ENCODE measurements around the gene CELSR1.
"Not testable (repeated sequence)": the region's sequence is repeated elsewhere in the genome, so short reads cannot be mapped to it uniquely, and the experiment has no call there.

CELSR1 gene

DNA sequence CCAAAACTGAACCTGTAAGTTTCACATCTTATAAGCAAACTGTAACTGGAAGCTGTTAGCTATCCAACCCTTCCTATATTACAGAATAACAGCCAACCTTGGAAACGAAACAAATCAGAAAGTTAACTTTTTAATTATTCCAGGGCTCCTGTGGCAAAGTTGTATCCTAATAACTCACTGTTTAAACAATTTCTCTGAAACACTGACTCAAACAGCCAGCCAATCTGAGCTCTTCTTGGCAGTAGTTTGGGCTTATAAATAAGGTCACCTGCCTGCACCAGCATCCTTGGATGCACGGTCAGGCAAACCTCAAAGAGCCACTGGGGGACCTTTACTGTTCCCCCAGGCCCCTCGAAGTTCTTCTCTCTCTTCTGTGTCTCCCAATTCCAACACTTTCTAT, 5.0 kb downstream of the CELSR1 start:
- no peak for DNase-seq (ENCODE audit: low read depth)

DNA sequence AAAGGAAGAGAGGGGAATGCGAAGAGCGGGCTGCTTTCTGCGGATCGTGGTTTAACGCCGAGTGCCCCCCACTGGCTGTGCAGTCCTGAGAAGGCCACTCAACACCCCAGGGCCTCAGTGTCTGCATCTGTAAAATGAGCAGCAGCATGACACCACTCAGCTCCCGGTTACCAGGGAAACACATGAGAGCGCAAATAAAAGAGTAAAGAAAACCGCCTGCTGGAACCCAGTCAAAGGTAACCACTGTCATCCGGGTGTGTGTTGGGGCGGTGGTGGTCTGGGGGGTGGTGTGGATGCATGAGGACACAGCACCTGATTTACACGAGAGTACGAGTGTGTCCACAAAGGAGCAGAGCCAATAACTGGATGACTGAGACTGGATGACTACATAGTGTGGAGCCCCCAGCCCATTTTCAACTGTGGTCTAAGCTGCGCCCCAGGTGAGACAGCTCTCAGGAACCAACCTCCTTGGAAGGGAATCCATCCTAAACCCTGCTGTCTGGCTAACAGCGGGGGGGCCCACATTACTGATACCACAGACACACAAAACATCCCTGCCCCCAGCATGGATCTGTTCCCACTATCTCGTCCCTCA, 5.7 kb downstream of the CELSR1 start:
- DNase-seq (ENCODE audit: low read depth) = no peak

DNA sequence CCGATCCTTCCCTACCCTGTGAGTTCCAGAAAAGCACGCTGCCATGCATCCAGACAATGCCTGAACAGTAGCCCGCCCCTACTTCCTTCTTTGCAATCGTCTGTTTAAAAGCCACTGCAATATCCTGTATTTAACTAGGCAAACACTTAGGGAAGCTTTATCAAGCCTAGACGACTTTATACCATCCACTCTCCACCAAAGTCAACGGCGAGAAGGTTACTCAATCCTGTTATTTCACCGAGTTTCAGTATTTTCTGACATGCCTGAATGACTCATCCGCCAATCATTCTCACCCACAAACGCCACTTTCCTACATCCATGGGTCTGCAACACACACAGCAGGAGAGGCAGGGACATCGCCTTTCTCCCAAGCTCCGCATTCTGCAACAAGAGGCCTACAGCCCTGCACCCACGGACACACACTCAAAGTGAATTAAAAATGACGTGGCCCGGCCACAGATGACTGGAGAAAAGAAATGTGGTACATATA, 9.3 kb downstream of the CELSR1 start:
- DNase-seq (ENCODE audit: low read depth) = no peak

DNA sequence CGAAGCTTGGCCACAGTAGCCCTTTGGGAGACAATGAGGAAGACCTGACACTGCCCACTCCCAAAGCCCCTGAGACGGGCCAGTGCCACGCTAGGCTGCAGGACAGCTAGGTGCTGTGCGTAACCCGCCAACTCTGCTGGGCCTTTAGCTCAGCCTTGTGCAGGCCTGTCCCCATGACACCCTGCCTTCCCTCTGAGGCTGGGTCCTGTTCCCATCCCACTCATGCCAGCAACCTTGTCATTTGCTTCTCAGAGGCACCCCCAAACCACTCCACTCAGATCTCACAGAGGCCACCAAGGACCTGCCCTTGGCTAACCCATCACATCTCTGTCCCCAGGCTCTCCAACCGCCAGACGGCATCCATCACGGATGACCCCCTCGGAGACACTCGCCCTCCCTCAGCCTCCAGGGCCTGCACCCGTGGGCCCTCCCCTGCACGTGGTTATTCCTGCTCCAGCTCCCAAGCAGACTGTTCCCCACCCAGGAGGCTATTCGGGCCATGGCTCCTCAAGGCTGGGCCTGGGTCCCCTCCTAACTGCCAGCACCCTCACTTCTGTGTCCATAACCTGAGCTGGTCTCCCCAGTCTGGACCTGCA, 11.1 kb downstream of the CELSR1 start:
- DNase-seq (ENCODE audit: low read depth) = no peak

DNA sequence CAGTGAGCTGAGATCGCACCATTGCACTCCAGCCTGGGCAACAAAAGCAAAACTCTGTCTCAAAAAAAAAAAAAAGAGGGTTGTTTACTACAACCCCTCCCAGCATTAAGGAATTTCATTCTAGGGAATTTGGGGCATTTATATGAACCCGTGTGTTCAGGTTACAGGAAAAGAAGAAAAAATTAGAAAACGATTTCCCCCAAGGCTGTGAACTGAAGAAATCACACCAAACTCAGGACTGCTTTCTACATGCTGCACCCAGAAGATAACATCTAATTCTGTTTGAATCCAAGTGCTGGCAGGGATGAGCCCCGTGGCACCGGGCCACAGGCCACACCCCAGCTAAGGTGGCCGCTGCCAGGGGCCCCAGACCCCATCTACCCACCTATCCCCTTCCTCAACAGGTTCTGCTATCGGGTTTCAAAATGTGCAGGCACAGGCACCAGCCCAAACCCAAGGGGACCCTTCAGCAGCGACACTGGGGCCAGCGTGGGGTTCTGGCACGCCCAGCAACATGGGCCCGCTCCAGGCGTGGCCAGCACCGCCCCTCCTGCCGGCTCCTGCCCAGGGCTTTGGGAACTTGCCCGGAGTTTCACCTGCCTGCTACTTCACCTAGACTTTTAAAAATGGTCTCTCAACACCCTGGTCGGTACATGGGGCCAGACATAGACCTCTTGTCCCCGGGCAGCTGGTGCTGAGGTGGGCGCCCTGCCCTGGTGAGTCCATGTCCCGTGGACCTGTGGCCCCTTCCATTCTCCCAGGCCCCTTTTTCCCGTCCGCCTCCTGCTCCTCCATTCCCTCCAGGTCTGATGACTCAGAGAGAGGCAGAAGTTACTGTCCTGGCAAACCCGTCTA, 11.8 kb downstream of the CELSR1 start:
- no peak for DNase-seq (ENCODE audit: low read depth)

DNA sequence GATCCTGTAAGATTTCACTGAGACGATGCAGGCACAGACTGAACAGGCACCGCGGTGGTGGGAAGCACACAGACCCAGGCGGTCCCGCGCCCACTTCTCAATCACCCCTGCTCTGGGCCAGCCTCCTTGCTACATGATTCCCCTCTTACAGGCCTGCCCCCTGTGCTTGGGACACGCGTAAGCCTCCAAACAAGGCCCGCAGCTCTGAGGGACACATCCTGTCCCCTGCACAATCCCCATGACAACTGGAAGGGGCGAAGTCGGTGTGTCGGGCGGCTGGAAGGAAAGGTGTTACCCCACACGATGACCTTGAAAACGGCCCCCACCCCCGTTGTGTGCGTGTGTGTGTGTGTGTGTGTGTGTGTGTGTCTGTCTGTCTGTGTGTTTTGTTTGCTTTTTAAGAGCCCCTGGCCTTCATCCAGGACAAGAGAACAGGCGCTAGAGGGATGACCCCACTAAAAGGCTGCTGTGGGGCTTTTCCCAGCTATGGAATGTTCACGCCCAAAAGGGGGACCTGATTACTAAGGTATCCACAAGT, 13.1 kb downstream of the CELSR1 start:
- DNase-seq (ENCODE audit: low read depth) = no peak

DNA sequence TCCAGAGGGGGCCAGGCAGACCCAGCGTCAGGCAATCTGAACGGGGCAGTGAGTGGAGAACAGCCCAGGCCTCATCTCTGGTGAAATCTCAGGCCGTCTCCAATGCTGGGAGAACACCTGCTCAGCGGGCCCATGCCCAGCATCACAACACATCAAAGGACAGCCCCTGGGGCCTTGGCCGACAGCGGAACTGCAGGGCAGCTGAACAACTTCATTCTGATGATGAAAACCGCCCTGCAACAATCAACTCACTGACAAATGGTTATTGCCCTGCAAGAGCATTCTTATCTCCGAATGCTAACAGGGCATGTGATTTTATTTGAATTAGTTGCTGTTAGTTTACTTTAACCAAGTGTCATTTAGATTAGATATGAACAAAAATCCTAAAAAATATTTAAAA, 14.6 kb downstream of the CELSR1 start:
- no peak for DNase-seq (ENCODE audit: low read depth)

DNA sequence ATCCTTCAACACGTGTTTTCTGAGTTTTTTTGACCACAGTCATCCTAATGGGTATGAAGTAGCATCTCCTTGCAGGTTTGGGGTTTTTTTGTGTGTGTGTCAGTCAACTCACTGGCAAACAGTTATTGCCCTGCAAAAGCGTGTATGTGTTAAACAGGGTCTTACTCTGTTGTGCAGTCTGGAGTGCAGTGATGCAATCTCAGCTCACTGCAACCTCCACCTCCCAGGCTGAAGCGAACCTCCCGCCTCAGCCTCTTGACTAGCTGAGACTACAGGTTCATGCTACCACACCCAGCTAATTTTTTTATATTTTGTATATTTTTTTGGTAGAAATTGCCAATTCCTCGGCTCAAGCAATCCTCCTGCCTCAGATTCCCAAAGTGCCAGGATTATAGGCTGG, 15.4 kb downstream of the CELSR1 start:
- DNase-seq (ENCODE audit: low read depth) = no peak

DNA sequence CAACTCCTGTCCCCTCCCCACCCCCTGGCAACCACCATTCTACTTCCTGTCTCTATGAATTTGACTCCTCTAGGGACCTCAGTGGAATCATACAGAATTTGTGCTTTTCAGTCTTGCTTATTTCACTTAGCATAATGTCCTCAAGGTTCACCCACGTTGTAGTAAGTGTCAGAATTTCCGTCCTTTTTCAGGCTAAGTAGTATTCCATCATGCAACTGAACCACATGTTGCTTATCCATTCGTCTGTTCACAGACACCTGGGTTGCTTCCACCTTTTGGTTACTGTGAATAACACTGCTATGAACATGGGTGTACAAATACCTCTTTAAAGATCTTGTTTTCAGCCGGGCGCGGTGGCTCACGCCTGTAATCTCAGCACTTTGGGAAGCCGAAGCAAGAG, 16.5 kb downstream of the CELSR1 start:
- no peak for DNase-seq (ENCODE audit: low read depth)

DNA sequence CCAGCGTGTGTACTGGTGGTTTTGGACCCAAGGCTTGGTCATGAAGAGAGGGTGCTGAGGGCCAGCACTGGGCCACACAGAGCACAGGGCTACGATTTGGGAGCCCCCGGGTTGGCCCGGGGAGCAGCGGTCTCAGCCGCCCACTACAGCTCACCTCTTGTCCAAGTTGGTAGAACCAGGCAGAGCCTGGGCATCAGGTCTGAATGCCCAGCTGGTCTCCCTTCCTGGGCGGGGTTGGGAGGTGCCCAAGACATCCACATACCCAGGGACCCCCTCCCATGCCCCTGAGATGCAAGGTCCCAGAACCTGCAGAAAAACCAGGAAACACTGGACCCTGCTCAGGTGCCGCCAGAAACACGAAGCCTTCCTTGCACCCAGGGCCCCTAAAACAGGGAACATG, 18.0 kb downstream of the CELSR1 start:
- no peak for DNase-seq (ENCODE audit: low read depth)

DNA sequence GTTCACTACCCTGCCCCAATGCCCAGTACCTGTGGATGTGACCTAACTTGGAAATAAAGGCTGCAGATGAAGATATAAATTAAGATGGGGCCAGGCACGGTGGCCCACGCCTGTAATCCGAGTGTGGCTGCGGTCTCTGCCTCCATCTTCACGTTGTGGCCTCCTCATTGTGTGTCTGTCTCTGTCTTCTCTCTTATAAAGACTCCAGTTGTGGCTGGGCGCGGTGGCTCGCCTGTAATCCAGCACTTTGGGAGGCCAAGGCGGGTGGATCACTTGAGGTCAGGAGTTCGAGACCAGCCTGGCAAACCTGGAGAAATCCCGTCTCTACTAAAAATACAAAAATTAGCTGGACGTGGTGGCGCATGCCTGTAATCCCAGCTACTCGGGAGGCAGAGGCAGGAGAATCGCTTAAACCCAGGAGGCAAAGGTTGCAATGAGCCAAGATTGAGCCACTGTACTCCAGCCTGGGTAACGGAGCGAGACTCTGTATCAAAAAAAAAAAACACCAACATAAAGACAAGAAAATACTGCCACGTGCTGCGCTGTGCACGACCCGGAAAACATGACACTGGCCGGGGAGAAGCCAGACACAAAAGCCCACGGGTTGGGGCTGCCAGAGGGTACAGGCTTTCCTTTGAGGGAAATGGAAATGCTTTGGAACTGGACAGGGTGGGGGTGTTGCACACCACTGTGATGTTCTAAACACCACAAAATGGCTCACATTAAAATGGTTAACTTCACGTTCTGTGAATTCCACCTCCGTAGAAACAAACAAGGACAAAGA, 18.7 kb downstream of the CELSR1 start:
- no peak for DNase-seq (ENCODE audit: low read depth)

DNA sequence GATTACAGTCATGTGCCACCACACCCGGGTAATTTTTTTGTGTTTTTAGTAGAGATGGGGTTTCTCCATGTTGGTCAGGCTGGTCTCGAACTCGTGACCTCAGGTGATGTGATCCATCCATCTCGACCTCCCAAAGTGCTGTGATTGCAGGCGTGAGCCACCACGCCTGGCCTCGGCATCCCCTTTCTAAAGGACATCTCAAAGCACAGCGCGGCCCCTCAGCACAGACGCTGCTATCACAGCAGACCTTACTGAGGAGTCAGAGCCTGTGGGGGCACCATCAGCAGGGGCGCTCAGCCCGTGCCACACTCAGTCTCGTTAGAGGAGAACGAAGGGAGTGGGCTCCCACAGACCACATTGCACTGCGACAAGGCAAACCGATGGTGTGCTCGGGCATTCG, 19.4 kb downstream of the CELSR1 start:
- no peak for DNase-seq (ENCODE audit: low read depth)

DNA sequence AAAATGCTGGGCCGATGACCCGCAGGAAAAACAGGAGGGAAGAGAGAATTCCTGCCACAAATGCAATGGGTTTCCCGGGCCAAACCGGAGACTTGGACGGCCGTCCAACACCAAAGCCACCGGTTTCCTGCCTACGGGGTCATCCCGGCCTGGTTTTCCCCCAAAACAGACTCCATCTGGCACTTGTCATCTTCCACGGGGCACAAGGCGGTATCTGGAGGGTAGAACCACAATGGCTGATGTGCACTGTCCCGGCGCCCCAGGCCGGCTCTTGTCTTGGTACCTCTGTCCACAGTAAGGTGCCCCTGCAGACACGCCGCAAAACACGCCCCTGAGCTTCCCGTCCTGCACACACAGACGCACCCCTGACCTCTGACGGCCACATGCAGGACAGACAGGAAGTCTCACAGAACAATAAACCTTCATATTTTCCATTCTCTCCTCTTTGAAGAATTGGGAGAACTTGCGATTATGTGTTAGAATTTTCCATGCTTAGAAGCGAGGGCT, 20.1 kb downstream of the CELSR1 start:
- no peak for DNase-seq (ENCODE audit: low read depth)

DNA sequence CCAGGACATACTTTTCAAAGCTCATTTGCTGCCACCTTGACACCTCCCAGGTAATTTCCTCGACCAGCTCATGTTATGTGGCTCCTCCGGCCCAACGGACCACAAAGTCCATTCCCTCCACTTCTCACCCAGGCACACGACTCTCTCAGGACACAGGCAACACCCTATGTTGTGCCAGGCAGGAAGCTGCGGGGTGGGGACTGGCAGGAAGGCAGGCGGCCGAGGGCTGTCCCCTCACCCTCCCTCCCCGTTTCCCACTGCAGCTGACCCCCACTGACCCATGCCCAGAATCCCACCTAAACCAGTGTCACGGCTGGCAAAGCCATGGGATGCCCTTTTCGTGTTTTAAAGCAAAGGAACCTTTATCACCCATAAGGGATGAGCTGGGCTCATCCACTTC, 20.8 kb downstream of the CELSR1 start:
- DNase-seq (ENCODE audit: low read depth) = no peak

DNA sequence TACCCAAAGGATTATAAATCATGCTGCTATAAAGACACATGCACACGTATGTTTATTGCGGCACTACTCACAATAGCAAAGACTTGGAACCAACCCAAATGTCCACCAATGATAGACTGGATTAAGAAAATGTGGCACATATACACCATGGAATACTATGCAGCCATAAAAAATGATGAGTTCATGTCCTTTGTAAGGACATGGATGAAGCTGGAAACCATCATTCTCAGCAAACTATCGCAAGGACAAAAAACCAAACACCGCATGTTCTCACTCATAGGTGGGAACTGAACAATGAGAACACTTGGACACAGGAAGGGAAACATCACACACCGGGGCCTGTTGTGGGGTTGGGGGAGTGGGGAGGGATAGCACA, 21.3 kb downstream of the CELSR1 start:
- not testable (repeated sequence) for DNase-seq (ENCODE audit: low read depth)

DNA sequence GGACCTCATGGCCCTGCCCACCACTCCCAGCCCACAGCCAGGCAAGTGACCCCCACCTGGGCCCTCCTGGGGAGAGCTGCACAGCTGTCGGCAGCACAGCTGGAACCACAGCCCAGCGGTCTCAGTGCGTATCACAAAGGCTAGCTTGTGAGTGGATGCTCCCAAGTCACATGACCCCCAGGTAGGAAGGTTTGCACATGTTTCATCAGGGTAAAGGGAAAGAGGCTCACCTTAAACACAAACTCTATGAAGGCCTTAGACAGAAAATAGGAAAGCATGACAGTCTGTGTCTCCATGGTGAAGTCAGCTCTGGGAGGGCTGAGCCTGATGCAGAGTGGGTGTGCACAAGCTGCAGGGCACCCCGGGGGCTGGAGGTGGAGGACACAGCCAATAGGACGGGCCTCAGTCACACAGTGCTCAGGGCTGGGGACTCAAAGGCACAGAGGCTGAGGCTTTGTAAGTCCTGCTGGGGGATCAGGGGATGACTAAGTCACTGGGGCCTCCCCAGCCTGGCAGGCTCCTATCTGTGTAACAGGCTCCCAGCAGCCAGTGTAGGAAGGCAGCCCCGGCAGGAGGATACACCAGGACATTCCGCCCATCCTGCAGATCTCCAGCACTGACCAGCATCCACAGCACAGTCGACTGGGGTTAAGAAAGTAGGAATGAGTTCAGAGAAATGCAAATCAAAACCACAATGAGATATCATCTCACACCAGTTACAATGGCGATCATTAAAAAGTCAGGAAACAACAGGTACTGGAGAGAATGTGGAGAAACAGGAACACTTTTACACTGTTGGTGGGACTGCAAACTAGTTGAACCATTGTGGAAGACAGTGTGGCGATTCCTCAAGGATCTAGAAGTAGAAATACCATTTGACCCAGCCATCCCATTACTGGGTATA, 22.0 kb downstream of the CELSR1 start:
- no peak for DNase-seq (ENCODE audit: low read depth)

DNA sequence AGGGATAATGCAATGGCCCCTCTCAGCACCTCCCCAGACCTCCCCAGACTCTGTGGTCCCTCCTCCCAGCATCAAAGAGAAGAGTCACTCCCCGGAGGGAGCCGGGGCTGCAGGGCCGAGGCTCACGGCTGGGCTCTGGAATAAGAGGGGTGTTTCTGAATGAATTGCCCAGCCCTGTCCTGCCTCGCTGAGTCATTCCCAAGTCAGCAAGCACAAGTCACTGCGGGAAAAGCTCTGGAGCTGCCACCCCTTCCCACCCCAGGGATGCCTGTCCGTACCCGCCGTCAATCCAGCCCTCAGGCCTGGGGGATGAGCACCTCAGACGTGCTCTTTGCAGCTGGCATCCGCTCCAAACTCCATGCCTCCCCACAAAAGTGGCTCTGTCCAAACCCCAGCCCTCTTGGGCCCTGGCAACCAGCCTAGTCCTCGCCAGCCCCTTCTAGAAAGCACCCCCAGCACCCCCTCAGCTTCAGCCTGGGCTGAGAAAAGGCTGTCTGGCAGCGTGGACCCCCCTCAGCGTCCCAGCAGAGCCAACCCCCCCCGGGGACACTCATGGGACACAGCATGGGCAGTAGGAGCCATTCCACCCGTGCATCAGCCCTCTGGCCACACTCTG, 22.7 kb downstream of the CELSR1 start:
- no peak for DNase-seq (ENCODE audit: low read depth)

DNA sequence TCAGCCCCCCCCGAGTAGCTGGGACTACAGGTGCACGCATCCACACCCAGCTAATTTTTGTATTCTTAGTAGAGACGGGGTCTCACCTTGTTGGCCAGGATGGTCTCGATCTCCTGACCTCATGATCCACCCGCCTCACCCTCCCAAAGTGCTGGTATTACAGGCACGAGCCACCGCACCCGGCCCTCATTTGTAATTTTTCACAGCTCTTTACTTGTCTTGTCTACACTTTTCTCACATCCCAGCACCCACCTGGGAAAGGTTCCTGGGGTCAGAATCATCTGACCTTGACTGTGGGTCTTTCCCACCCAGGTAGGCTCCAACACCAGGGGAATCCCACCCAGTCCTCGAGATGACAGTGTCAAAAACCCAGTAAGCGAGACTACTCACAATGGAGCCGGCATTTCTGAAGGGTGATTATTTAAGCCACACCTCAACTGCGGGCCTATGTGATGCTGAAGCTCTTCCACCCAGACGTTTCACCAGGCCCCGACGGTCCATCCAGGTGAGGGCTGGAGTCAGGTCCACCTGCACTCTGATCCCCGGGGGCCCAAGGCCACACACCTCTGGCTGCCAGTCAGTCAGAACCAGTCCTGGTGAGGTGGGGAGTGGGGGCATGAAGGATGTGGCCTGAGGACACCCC, 23.4 kb downstream of the CELSR1 start:
- DNase-seq (ENCODE audit: low read depth) = no peak

DNA sequence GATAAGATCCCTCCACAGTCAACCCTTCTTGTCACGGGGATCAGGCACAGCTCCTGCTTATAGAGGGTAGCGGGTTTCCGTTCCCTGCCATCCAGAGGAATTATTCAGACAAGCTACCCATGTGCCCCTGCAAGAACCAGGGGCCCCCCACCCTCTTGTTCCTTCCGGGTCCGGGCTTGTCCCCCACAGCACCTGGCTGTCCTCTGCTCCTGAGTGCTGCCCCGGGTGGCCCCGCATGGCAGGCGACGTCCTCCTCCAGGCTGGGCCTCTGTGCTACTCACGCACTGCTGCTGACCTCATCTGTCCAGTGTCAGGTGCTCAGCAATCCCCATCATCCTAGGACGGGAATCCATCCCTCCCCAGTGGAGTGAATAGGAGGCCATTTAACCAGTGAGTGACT, 24.7 kb downstream of the CELSR1 start:
- no peak for DNase-seq (ENCODE audit: low read depth)

DNA sequence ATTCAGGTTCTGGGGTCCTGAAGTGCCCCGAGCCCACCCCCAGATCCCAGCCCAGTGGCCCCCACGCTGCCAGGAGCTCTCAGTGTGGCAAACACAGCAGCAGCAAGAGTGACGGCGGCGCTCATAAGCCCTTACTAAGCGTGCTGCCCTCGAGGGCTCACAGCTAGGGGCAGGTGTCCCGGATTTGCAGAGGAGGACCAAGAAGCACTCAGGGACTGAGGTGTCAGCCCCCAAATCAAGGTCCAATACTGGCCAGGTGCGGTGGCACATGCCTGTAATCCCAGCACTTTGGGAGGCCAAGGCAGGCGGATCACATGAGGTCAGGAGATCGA, 25.4 kb downstream of the CELSR1 start:
- DNase-seq (ENCODE audit: low read depth) = no peak

All from fibroblast of gingiva (primary cell).